Measurements from ENCODE around the gene PC. TPM values are rescaled to one million over a fixed set of nuclear protein-coding genes. Genes with fewer than 3 reads are reported as not detected.

The PC gene
- total and polyA plus RNA-seq, 7 experiments from 2014 or later = 4.9 to 11.2 (median 9.5) TPM

- Histone ChIP-seq H3K4me3 (ENCODE audit: low read length) (no peak overlapping the region), H3K4me1 (ENCODE audit: control insufficient read depth in 2 of 2, insufficient read depth in 2 of 2, low read length in 2 of 2) (no peaks in the 10 kb centered on the region), H3K27ac (ENCODE audit: low read depth, low read length) (no peak overlapping the region), H3K36me3 (ENCODE audit: control insufficient read depth in 2 of 3, insufficient read depth in 3 of 3, low read length in 3 of 3) (peaks cover 0 to 42% (median 0%) of the 10 kb centered on the region in 3 experiments), H3K9me3 (ENCODE audit: control insufficient read depth in 2 of 3, low read length in 3 of 3) (no peaks in the 10 kb centered on the region), H3K27me3 (ENCODE audit: control insufficient read depth in 2 of 2, insufficient read depth in 2 of 2, low read length in 2 of 2) (no peaks in the 10 kb centered on the region)
- Mint-ChIP-seq H3K27me3 (no peaks in the 10 kb centered on the region), H3K36me3 (peaks cover 0 to 3% (median 0%) of the 10 kb centered on the region in 5 donors), H3K27ac (no peak overlapping the region), H3K4me3 (no peak overlapping the region), H3K9me3 (no peaks in the 10 kb centered on the region), H3K4me1 (peaks cover 0 to 22% (median 8%) of the 10 kb centered on the region in 7 donors)
- ChIA-PET POLR2A (no interaction called here), CTCF (no interaction called here)
- intact Hi-C loops (cut with micrococcal nuclease) = no loop called here
- ATAC-seq = no peak
- DNase-seq = no peak
Observed at GRCh38 chr11:66850235-66850587, 108.0 kb downstream of the PC start.

- intact Hi-C loops (cut with micrococcal nuclease) = no loop called here
- Mint-ChIP-seq H3K27me3 (no peaks in the 10 kb centered on the region), H3K4me1 (peaks cover 0 to 25% (median 11%) of the 10 kb centered on the region in 7 donors), H3K36me3 (peaks cover 0 to 6% (median 0%) of the 10 kb centered on the region in 5 donors), H3K4me3 (no peak overlapping the region), H3K27ac (no peak overlapping the region), H3K9me3 (no peaks in the 10 kb centered on the region)
- peaks cover 0 to 45% (median 0%) of the 10 kb centered on the region in 3 experiments for H3K36me3 ChIP-seq (ENCODE audit: control insufficient read depth in 2 of 3, insufficient read depth in 3 of 3, low read length in 3 of 3)
- H3K27me3 ChIP-seq (ENCODE audit: control insufficient read depth in 2 of 2, insufficient read depth in 2 of 2, low read length in 2 of 2) = no peaks in the 10 kb centered on the region
- ChIA-PET CTCF (no interaction called here), POLR2A (no interaction called here)
- H3K4me3 ChIP-seq (ENCODE audit: low read length) = no peak overlapping the region
- no peak for ATAC-seq
- H3K9me3 ChIP-seq (ENCODE audit: control insufficient read depth in 2 of 3, low read length in 3 of 3) = no peaks in the 10 kb centered on the region
- no peak overlapping the region for H3K27ac ChIP-seq (ENCODE audit: low read depth, low read length)
- H3K4me1 ChIP-seq (ENCODE audit: control insufficient read depth in 2 of 2, insufficient read depth in 2 of 2, low read length in 2 of 2) = peaks cover 0 to 2% of the 10 kb centered on the region in 2 donors
- DNase-seq = no peak
Observed at GRCh38 chr11:66849501-66850234, 108.5 kb downstream of the PC start.

GRCh38 chr11:66848671-66849500, 109.3 kb downstream of the PC start:
- H3K36me3 ChIP-seq (ENCODE audit: control insufficient read depth in 2 of 3, insufficient read depth in 3 of 3, low read length in 3 of 3) = peaks cover 0 to 45% (median 0%) of the 10 kb centered on the region in 3 experiments
- ChIA-PET CTCF (no interaction called here), POLR2A (interaction anchor here (0.6 kb wide), 1 partner anchor 410 kb away, joined by 3 read pairs; the partner anchor contains the start of gene MRPL11)
- peaks cover 0 to 27% (median 18%) of the 10 kb centered on the region in 7 donors for H3K4me1 Mint-ChIP-seq
- DNase-seq = no peak
- H3K27me3 Mint-ChIP-seq = no peaks in the 10 kb centered on the region
- no peak overlapping the region for H3K27ac ChIP-seq (ENCODE audit: low read depth, low read length)
- peaks cover 0 to 6% (median 0%) of the 10 kb centered on the region in 5 donors for H3K36me3 Mint-ChIP-seq
- H3K27ac Mint-ChIP-seq = no peak overlapping the region
- H3K4me1 ChIP-seq (ENCODE audit: control insufficient read depth in 2 of 2, insufficient read depth in 2 of 2, low read length in 2 of 2) = peaks cover 7 to 10% of the 10 kb centered on the region in 2 donors
- no peaks in the 10 kb centered on the region for H3K9me3 ChIP-seq (ENCODE audit: control insufficient read depth in 2 of 3, low read length in 3 of 3)
- no peak overlapping the region for H3K4me3 Mint-ChIP-seq
- H3K4me3 ChIP-seq (ENCODE audit: low read length) = no peak overlapping the region
- ATAC-seq = no peak
- no peaks in the 10 kb centered on the region for H3K27me3 ChIP-seq (ENCODE audit: control insufficient read depth in 2 of 2, insufficient read depth in 2 of 2, low read length in 2 of 2)
- no peaks in the 10 kb centered on the region for H3K9me3 Mint-ChIP-seq
- intact Hi-C loops (cut with micrococcal nuclease) = no loop called here

- no peak overlapping the region for H3K27ac Mint-ChIP-seq
- POLR2A ChIA-PET = no interaction called here
Observed at GRCh38 chr11:66847461-66848232, 110.5 kb downstream of the PC start.

GRCh38 chr11:66846671-66847091, 111.5 kb downstream of the PC start:
- no peaks in the 10 kb centered on the region for H3K27me3 ChIP-seq (ENCODE audit: control insufficient read depth in 2 of 2, insufficient read depth in 2 of 2, low read length in 2 of 2)
- no peaks in the 10 kb centered on the region for H3K9me3 ChIP-seq (ENCODE audit: control insufficient read depth in 2 of 3, low read length in 3 of 3)
- peak overlapping the region in 2 of 10 donors; percentile 21 to 75 for H3K4me3 Mint-ChIP-seq
- intact Hi-C loops (cut with micrococcal nuclease) = no loop called here
- H3K4me1 ChIP-seq (ENCODE audit: control insufficient read depth in 2 of 2, insufficient read depth in 2 of 2, low read length in 2 of 2) = peaks cover 16 to 22% of the 10 kb centered on the region in 2 donors
- H3K36me3 Mint-ChIP-seq = peaks cover 0 to 6% (median 0%) of the 10 kb centered on the region in 5 donors
- no peak overlapping the region for H3K27ac ChIP-seq (ENCODE audit: low read depth, low read length)
- H3K9me3 Mint-ChIP-seq = no peaks in the 10 kb centered on the region
- ATAC-seq (no peak), DNase-seq (no peak)
- no peak overlapping the region for H3K4me3 ChIP-seq (ENCODE audit: low read length)
- POLR2A ChIA-PET = no interaction called here
- peaks cover 9 to 29% (median 25%) of the 10 kb centered on the region in 7 donors for H3K4me1 Mint-ChIP-seq
- H3K36me3 ChIP-seq (ENCODE audit: control insufficient read depth in 2 of 3, insufficient read depth in 3 of 3, low read length in 3 of 3) = peaks cover 0 to 51% (median 0%) of the 10 kb centered on the region in 3 experiments
- peak overlapping the region in 2 of 9 donors; percentile 20 to 79 for H3K27ac Mint-ChIP-seq
- CTCF ChIA-PET = no interaction called here
- no peaks in the 10 kb centered on the region for H3K27me3 Mint-ChIP-seq

More at GRCh38 chr11:66847461-66848232, 110.5 kb downstream of the PC start:
- CTCF ChIA-PET = no interaction called here
- peaks cover 8 to 13% of the 10 kb centered on the region in 2 donors for H3K4me1 ChIP-seq (ENCODE audit: control insufficient read depth in 2 of 2, insufficient read depth in 2 of 2, low read length in 2 of 2)
- no peak overlapping the region for H3K4me3 ChIP-seq (ENCODE audit: low read length)
- intact Hi-C loops (cut with micrococcal nuclease) = no loop called here
- DNase-seq = no peak
- H3K36me3 ChIP-seq (ENCODE audit: control insufficient read depth in 2 of 3, insufficient read depth in 3 of 3, low read length in 3 of 3) = peaks cover 0 to 50% (median 0%) of the 10 kb centered on the region in 3 experiments
- no peak overlapping the region for H3K27ac ChIP-seq (ENCODE audit: low read depth, low read length)
- H3K27me3 ChIP-seq (ENCODE audit: control insufficient read depth in 2 of 2, insufficient read depth in 2 of 2, low read length in 2 of 2) = no peaks in the 10 kb centered on the region
- Mint-ChIP-seq H3K9me3 (no peaks in the 10 kb centered on the region), H3K36me3 (peaks cover 0 to 6% (median 0%) of the 10 kb centered on the region in 5 donors), H3K4me3 (peak overlapping the region in 1 of 10 donors; percentile 48), H3K27me3 (no peaks in the 10 kb centered on the region), H3K4me1 (peaks cover 0 to 26% (median 21%) of the 10 kb centered on the region in 7 donors)
- no peak for ATAC-seq
- H3K9me3 ChIP-seq (ENCODE audit: control insufficient read depth in 2 of 3, low read length in 3 of 3) = no peaks in the 10 kb centered on the region

GRCh38 chr11:66845876-66846212, 112.3 kb downstream of the PC start:
- Histone ChIP-seq H3K4me1 (ENCODE audit: control insufficient read depth in 2 of 2, insufficient read depth in 2 of 2, low read length in 2 of 2) (peaks cover 23 to 30% of the 10 kb centered on the region in 2 donors), H3K9me3 (ENCODE audit: control insufficient read depth in 2 of 3, low read length in 3 of 3) (no peaks in the 10 kb centered on the region), H3K36me3 (ENCODE audit: control insufficient read depth in 2 of 3, insufficient read depth in 3 of 3, low read length in 3 of 3) (peaks cover 0 to 51% (median 0%) of the 10 kb centered on the region in 3 experiments), H3K4me3 (ENCODE audit: low read length) (no peak overlapping the region), H3K27me3 (ENCODE audit: control insufficient read depth in 2 of 2, insufficient read depth in 2 of 2, low read length in 2 of 2) (no peaks in the 10 kb centered on the region), H3K27ac (ENCODE audit: low read depth, low read length) (no peak overlapping the region)
- intact Hi-C loops (cut with micrococcal nuclease) = no loop called here
- ATAC-seq (no peak), DNase-seq (peak in 1 of 9 donors; percentile 18)
- Mint-ChIP-seq H3K4me3 (peak overlapping the region in 3 of 10 donors; percentile 27 to 97 (median 45)), H3K4me1 (peaks cover 17 to 38% (median 30%) of the 10 kb centered on the region in 7 donors), H3K27me3 (no peaks in the 10 kb centered on the region), H3K36me3 (peaks cover 0 to 6% (median 0%) of the 10 kb centered on the region in 5 donors), H3K27ac (peak overlapping the region in 2 of 9 donors; percentile 36), H3K9me3 (no peaks in the 10 kb centered on the region)
- ChIA-PET CTCF (no interaction called here), POLR2A (interaction anchor here (4.8 kb wide), 1 partner anchor 8 kb away, joined by 47 read pairs; the partner anchor contains the start of gene LRFN4)

Measured in naive thymus-derived CD4-positive, alpha-beta T cell (primary cell).